ENCODE results near the gene KCTD10.
"Not testable (repeated sequence)": the region's sequence is repeated elsewhere in the genome, so short reads cannot be mapped to it uniquely, and the experiment has no call there.

KCTD10 gene

GRCh38 chr12:109476807-109477184 lies 304 bp downstream of the KCTD10 start:
- DNase-seq (ENCODE audit: low spot score), result no peak
- TF ChIP-seq CTCF (IDR thresholded peaks at IDR 0.05; ENCODE audit: extremely low read depth, insufficient read depth, missing control alignments), result no peak
- in situ Hi-C loops (cut with MboI; ENCODE audit: low pct_unique_long_range_greater_than_20kb, low sequenced_read_pairs, unreplicated experiment), result no loop called here

- DNase-seq (ENCODE audit: low spot score), result no peak
- in situ Hi-C loops (cut with MboI; ENCODE audit: low pct_unique_long_range_greater_than_20kb, low sequenced_read_pairs, unreplicated experiment), result no loop called here
- TF ChIP-seq CTCF (IDR thresholded peaks at IDR 0.05; ENCODE audit: extremely low read depth, insufficient read depth, missing control alignments), result no peak
Measured at GRCh38 chr12:109475993-109476806, 900 bp downstream of the KCTD10 start.

- TF ChIP-seq CTCF (IDR thresholded peaks at IDR 0.05; ENCODE audit: extremely low read depth, insufficient read depth, missing control alignments), result no peak
- in situ Hi-C loops (cut with MboI; ENCODE audit: low pct_unique_long_range_greater_than_20kb, low sequenced_read_pairs, unreplicated experiment), result no loop called here
- no peak for DNase-seq (ENCODE audit: low spot score)
Measured at GRCh38 chr12:109475121-109475520, 2.0 kb downstream of the KCTD10 start.

GRCh38 chr12:109473526-109474270 lies 3.4 kb downstream of the KCTD10 start:
- DNase-seq (ENCODE audit: low spot score); in situ Hi-C loops (cut with MboI; ENCODE audit: low pct_unique_long_range_greater_than_20kb, low sequenced_read_pairs, unreplicated experiment): not testable (repeated sequence)

- in situ Hi-C loops (cut with MboI; ENCODE audit: low pct_unique_long_range_greater_than_20kb, low sequenced_read_pairs, unreplicated experiment), result no loop called here
- TF ChIP-seq CTCF (IDR thresholded peaks at IDR 0.05; ENCODE audit: extremely low read depth, insufficient read depth, missing control alignments), result no peak
- no peak for DNase-seq (ENCODE audit: low spot score)
Measured at GRCh38 chr12:109473006-109473405, 4.1 kb downstream of the KCTD10 start.

- in situ Hi-C loops (cut with MboI; ENCODE audit: low pct_unique_long_range_greater_than_20kb, low sequenced_read_pairs, unreplicated experiment), result no loop called here
- DNase-seq (ENCODE audit: low spot score), result no peak
- TF ChIP-seq CTCF (IDR thresholded peaks at IDR 0.05; ENCODE audit: extremely low read depth, insufficient read depth, missing control alignments), result no peak
Measured at GRCh38 chr12:109469517-109469916, 7.6 kb downstream of the KCTD10 start.
